Kidney (tissue), 22 donors: Measurements from ENCODE around the gene MEX3A. TPM values are rescaled to one million over a fixed set of nuclear protein-coding genes. Genes with fewer than 3 reads are reported as not detected.

Source experiments
- DNase-seq, 5 donors: peaks; one replicate each; pipeline ENCODE4 v3.0.0-alpha.2; 2013 to 2020
- FAIRE-seq: peaks from 2 replicates; lab custom pipeline; 2012; peaks lifted over from hg19 to GRCh38; lab: Jason Lieb, UNC
- H3K27ac ChIP-seq, 2 donors: one replicate each; pipeline ENCODE4 v1.7.0; 2013; ENCODE audit warnings: low read depth in 2 of 2, low read length in 2 of 2, inconsistent platforms in 1 of 2
- H3K27me3 ChIP-seq: one replicate; pipeline ENCODE4 v1.7.1; 2013; ENCODE audit warnings: low read length, inconsistent platforms; ENCODE audit not compliant: control insufficient read depth, insufficient read depth
- H3K36me3 ChIP-seq, 3 donors: one replicate each; pipeline versions ENCODE4 v1.7.0 to v1.7.1; 2013; ENCODE audit warnings: low read length in 3 of 3, control low read depth in 1 of 3, inconsistent platforms in 1 of 3; ENCODE audit not compliant: insufficient read depth in 3 of 3, control insufficient read depth in 2 of 3
- H3K4me1 ChIP-seq, 3 donors: one replicate each; pipeline versions ENCODE4 v1.7.0 to v1.7.1; 2013; ENCODE audit warnings: low read length in 3 of 3, inconsistent platforms in 1 of 3, low read depth in 1 of 3; ENCODE audit not compliant: control insufficient read depth in 2 of 3, insufficient read depth in 2 of 3
- H3K4me3 ChIP-seq, 3 donors: one replicate each; pipeline versions ENCODE4 v1.7.0 to v1.8.1; 2013; ENCODE audit warnings: low read length in 3 of 3, control low read depth in 1 of 3, inconsistent platforms in 1 of 3
- H3K9ac ChIP-seq, 3 donors: one replicate each; pipeline versions ENCODE4 v1.7.0 to v1.7.1; 2013; ENCODE audit warnings: low read length in 3 of 3, control low read depth in 1 of 3, inconsistent platforms in 1 of 3
- H3K9me3 ChIP-seq, 3 donors: one replicate each; pipeline versions ENCODE4 v1.7.0 to v1.7.1; 2013; ENCODE audit warnings: low read length in 3 of 3, control low read depth in 1 of 3, inconsistent platforms in 1 of 3; ENCODE audit not compliant: control insufficient read depth in 2 of 3, insufficient read depth in 1 of 3
- CTCF ChIP-seq: IDR thresholded peaks from 3 replicates; pipeline ENCODE4 v1.5.1; 2012; ENCODE audit warnings: mild to moderate bottlenecking, moderate library complexity, borderline replicate concordance; ENCODE audit not compliant: insufficient read depth; ENCODE audit errors: extremely low read depth
- intact Hi-C: fragments of 100-400 bp; cut with DNase I; formaldehyde crosslinking; loops from one replicate; pipeline ENCODE4 v1.11.1; 2022
- long read RNA-seq, 10 donors: library from polyadenylated mRNA in 1 of 10; unstranded in 1 of 10; transcript quantifications; one replicate each; pipeline ENCODE4 v2.0.0 and lab custom pipeline, GENCODE V29; 2021 to 2026
- polyA plus RNA-seq: library from polyadenylated mRNA; stranded (reverse); fragments of 350-450 nt; fragmentation: Illumina TruSeq; extraction: RNeasy Lipid Tissue Mini Kit (QIAGEN cat#74804); gene quantifications from one replicate; pipeline ENCODE4 v1.2.3, GENCODE V29; 2014; ENCODE audit warnings: low read depth, low replicate concordance; ENCODE audit not compliant: insufficient read depth
- total RNA-seq: library from RNA; stranded (reverse); fragmentation: NEBNext Ultra II Directional; extraction: Animal tissue kit (Norgen Biotek cat#: 25700); gene quantifications from one replicate; pipeline ENCODE4 v1.2.1, GENCODE V29; 2021
- donor health status: control.
- donor health status: control.
- donor health status: control.
- donor health status: control.
- donor health status: control.
- donor health status: DM: yes; HTN: yes; CAD: no.
- donor health status: Normal renal cell carcinoma (clear cell type).

Gene MEX3A
- total RNA-seq (1.7 TPM), polyA plus RNA-seq (1.0 TPM)
- long read RNA-seq, donor 1, full-length matches to known transcripts: 15 of 15 reads
- long read RNA-seq, donor 1, partial matches to known transcripts: 0 of 15 reads
- long read RNA-seq, donor 1, other reads (novel, unspliced or antisense): 0 of 15 reads
- long read RNA-seq, donor 2, full-length matches to known transcripts: 12 of 23 reads
- long read RNA-seq, donor 2, partial matches to known transcripts: 11 of 23 reads
- long read RNA-seq, donor 2, other reads (novel, unspliced or antisense): 0 of 23 reads
- long read RNA-seq, donor 3, full-length matches to known transcripts: 15 of 15 reads
- long read RNA-seq, donor 3, partial matches to known transcripts: 0 of 15 reads
- long read RNA-seq, donor 3, other reads (novel, unspliced or antisense): 0 of 15 reads
- long read RNA-seq, donor 4, full-length matches to known transcripts: 18 of 18 reads
- long read RNA-seq, donor 4, partial matches to known transcripts: 0 of 18 reads
- long read RNA-seq, donor 4, other reads (novel, unspliced or antisense): 0 of 18 reads
- long read RNA-seq, donor 5, full-length matches to known transcripts: 1 of 1 reads
- long read RNA-seq, donor 5, partial matches to known transcripts: 0 of 1 reads
- long read RNA-seq, donor 5, other reads (novel, unspliced or antisense): 0 of 1 reads
- long read RNA-seq, donor 6, full-length matches to known transcripts: 4 of 25 reads
- long read RNA-seq, donor 6, partial matches to known transcripts: 21 of 25 reads
- long read RNA-seq, donor 6, other reads (novel, unspliced or antisense): 0 of 25 reads
- long read RNA-seq, donor 7, full-length matches to known transcripts: 1 of 6 reads
- long read RNA-seq, donor 7, partial matches to known transcripts: 0 of 6 reads
- long read RNA-seq, donor 7, other reads (novel, unspliced or antisense): 5 of 6 reads
- long read RNA-seq, donor 8, full-length matches to known transcripts: 16 of 16 reads
- long read RNA-seq, donor 8, partial matches to known transcripts: 0 of 16 reads
- long read RNA-seq, donor 8, other reads (novel, unspliced or antisense): 0 of 16 reads
- long read RNA-seq, donor 9, full-length matches to known transcripts: 11 of 11 reads
- long read RNA-seq, donor 9, partial matches to known transcripts: 0 of 11 reads
- long read RNA-seq, donor 9, other reads (novel, unspliced or antisense): 0 of 11 reads
- long read RNA-seq, donor 10, full-length matches to known transcripts: 12 of 123 reads
- long read RNA-seq, donor 10, partial matches to known transcripts: 94 of 123 reads
- long read RNA-seq, donor 10, other reads (novel, unspliced or antisense): 17 of 123 reads

- DNase-seq (peak; percentile 87 to 97 (median 96)), FAIRE-seq (no peak)
- peak within 1 kb of the TSS in 2 of 3 donors; percentile 61 to 66 for H3K9ac ChIP-seq
- peak within 1 kb of the TSS; percentile 68 to 81 (median 78) for H3K4me3 ChIP-seq
- intact Hi-C loops: no loop called here
- no peaks in the 10 kb centered on the region for H3K9me3 ChIP-seq
- H3K36me3 ChIP-seq: no peaks in the 10 kb centered on the region
- no peak within 1 kb of the TSS for H3K27ac ChIP-seq
- no peaks in the 10 kb centered on the region for H3K27me3 ChIP-seq
- H3K4me1 ChIP-seq: peaks cover 0 to 6% (median 4%) of the 10 kb centered on the region in 3 donors
- TF ChIP-seq CTCF: no peak
These were observed at the start of gene MEX3A for GRCh38 chr1:156082309-156083091. Gene MEX3A, minus strand, starts transcription at chr1:156082465. Its CDS starts 467 bp downstream, at chr1:156081998.

GRCh38 chr1:156130578-156130942 is 48.3 kb upstream of the MEX3A start:
- FAIRE-seq (no peak), DNase-seq (no peak)
- Histone ChIP-seq H3K36me3 (peaks cover 4 to 27% (median 26%) of the 10 kb centered on the region in 3 donors), H3K4me3 (no peak overlapping the region), H3K27ac (peak overlapping the region; percentile 84 to 94), H3K4me1 (peaks cover 10 to 40% (median 35%) of the 10 kb centered on the region in 3 donors), H3K9me3 (no peaks in the 10 kb centered on the region), H3K27me3 (no peaks in the 10 kb centered on the region), H3K9ac (peak overlapping the region in 1 of 3 donors; percentile 77)
- intact Hi-C loops: no loop called here
- TF ChIP-seq CTCF: no peak
